Colon (tissue), 2 donors: Measurements from ENCODE around the gene TFAP2A.

Experiments used
- FAIRE-seq: peaks from 2 replicates; lab custom pipeline; 2012; peaks lifted over from hg19 to GRCh38; lab: Jason Lieb, UNC
- donor health status: control.
- donor health status: control.

TFAP2A gene

DNA sequence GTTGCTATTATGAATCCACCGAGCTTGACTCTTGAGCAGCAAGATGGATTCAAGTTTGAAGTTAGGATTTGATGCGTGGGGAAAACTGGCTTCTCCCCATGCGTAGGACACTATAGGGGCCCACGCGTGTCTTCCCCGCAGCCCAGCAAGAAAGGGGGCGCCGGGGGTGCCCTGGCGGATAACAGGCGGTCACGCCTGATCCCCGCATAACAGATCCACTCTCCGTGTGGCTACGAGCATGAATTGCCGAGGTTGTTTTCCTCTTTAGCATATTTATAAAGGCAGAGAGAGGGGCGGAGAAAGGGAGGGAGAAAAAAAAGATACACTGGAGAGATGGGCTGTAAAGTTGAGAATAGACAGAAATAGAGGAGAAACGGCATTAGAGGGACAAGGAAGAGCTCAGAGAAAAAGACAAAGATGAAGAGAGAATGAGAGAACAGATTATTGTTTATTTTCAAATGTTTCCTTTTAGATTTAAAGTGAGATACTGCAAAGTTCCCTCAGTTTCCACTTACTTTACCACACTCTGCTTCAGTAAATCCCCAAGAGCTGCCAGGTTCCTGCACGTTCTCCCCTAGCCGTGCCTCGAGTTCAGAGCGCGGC, 32.0 kb downstream of the TFAP2A start:
- no peak for FAIRE-seq

DNA sequence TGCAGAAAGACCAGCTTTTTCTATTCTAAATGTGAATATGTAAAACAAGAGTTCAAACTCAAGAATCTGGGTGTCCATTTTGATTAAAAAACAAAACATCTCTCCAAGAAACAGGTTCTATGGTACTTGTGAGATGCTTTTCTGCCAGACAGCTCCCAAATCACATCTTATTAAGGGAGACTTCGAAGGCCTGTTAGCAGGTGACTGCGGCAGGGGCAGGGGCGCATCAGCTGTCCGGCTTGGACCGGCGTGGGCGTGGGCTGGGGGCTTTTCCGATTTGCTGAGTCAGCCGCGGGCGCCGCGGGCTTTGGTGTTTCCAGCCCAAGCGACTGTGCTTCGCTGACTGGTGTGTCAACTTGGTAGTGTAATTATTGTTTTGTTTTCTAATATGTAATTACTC, 32.6 kb downstream of the TFAP2A start:
- FAIRE-seq, result no peak

DNA sequence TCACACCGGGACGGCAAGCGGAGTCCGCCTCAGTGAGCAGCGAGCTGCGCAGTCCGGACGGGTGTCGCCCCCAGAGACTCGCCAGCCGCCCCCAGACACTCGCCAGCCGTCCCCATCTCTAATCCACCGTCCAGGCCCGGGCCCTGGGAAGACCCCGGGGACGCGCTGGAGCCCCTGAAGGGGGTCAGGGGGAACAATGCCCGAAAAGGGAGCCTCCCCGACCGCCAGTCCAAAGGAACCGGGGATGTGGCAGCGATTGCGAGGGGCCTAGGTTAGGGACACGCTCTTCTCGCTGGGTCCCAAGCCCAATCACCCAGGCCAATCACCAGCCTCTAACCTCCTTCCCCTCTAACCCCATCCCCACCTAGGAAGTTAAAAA, 33.1 kb downstream of the TFAP2A start:
- FAIRE-seq, result no peak

DNA sequence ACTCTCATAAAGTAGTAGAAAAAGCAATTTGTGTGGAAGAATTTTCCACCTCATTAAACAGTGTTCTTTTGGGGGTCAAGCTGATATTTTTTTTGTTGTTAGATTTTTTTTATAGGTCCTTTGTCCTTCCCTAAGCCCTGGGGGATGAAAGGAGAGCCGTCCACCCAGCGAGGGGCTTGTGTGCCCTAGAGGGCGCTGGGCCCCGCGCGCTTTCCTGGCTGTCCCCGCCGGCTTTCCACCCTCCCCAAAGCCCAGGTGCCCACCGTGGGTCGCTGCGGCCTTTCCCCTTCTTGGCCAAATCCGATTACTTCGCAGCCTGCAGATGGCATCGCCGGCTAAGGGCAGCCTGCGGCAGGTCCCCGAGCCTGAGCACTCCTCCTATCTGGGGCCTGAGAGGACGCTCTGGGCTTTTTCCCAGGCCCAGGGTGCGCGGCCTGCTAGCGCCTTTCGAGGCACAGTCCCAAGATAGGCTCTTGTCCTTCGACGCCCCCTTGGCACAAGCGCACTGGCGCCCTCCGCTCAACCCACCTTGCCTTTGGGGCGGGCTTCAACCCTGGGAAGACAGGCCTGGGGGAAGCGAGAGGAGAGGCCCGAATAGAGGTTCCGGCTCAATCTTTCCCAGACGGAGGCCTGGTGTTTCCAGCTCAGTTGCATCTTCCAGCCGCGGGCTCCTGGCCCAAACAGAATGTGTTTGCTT, 33.6 kb downstream of the TFAP2A start:
- FAIRE-seq, result no peak

DNA sequence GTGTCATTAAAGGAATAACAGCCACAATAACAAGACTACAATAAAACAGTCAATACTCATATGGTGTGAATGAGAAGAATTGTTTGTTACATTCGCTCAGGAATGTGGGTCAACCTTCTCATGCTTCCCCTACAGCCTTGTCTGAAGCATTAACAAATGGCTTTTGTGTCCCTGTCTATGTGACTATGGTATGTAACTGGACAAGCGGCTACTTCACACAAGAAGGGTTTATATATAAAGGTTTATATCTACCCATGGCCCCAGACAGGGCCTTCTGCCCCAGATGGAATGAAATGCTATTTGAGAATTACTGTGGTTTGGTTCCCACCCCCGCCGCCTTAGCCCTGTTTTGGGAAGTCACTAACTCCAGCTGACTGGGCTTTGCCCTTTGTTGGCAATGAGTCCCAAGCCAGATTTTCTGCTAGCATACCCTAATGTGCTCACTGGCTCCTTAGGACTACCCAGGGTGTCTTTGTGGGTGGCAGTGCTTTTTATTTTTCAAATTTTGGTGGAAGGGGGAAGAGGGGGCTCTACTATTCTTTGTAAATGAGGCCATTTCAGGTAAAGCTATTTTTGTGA, 39.4 kb downstream of the TFAP2A start:
- no peak for FAIRE-seq

DNA sequence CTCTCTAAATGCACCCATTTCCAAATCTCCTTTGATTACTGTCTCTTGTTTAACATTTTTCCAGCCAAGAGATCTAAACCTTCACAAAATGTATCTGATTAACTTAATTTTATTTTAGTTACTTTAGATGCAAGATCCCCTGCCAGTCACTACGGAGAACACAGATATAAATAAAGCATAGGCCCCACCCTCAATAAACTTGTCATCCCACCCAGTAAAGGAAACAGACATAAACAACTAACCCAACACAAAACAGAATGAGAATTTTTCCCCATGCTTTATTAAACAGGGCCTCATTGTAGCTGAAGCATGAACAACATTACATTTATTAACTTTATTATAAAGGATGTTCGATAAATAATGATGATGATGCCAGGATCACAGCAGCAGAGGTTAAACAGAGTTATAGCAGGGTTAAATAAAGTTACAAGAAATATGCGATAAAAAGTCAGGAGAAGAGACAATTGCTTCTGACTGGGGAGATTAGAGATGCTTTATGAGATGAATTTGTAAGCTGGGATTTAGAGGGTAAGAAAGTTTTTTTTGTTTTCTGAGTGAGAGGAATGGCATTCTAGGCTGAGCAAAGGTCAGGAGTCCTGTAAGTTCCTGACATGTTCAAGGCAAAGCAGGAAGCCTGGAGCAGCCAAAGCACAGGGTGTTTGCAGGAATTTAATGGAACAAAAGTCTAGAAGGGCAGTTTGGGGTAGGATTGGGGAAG, 41.1 kb downstream of the TFAP2A start:
- no peak for FAIRE-seq

GRCh38 chr6:10369896-10370295, 45.0 kb downstream of the TFAP2A start:
- no peak for FAIRE-seq

- no peak for FAIRE-seq
Measured at GRCh38 chr6:10368861-10369260, 46.0 kb downstream of the TFAP2A start.

- FAIRE-seq, result no peak
Measured at GRCh38 chr6:10363911-10364310, 51.0 kb downstream of the TFAP2A start.

DNA sequence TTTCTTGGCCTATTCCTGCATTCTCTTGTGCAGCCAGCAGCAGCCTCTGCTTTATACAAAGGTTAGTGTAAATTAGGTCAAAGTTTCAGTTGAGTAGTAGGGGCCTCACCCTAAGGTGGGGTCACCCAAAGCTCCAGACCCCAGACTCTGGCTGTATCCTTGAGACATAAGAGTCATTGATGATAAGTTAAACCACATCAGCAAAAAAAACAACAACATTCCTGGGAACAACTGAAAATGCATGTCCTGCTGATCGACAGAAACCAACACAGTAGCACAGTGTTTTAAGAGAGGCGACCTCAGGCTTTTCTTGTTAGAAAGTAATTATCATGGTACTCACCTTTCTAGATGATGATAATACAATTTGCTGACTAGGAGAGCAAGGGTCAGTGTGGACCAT, 52.6 kb downstream of the TFAP2A start:
- no peak for FAIRE-seq

DNA sequence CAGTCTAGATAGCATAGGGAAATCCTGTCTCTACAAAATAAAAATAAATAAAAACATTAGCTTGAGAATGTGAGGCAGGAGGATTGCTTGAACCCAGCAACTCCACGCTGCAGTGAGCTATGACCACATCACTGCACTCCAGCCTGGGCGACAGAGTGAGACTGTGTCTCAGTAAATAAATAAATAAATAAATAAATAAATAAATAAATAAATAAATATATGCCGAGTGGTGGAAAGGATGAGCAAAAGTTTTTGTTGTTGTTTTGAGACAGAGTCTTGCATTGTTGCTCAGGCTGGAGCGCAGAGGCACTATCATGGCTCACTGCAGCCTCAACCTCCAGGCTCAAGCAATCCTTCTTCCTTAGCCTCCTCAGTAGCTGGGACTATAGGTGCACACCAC, 53.4 kb downstream of the TFAP2A start:
- no peak for FAIRE-seq

- FAIRE-seq, result no peak
Measured at GRCh38 chr6:10359581-10359980, 55.3 kb downstream of the TFAP2A start.

DNA sequence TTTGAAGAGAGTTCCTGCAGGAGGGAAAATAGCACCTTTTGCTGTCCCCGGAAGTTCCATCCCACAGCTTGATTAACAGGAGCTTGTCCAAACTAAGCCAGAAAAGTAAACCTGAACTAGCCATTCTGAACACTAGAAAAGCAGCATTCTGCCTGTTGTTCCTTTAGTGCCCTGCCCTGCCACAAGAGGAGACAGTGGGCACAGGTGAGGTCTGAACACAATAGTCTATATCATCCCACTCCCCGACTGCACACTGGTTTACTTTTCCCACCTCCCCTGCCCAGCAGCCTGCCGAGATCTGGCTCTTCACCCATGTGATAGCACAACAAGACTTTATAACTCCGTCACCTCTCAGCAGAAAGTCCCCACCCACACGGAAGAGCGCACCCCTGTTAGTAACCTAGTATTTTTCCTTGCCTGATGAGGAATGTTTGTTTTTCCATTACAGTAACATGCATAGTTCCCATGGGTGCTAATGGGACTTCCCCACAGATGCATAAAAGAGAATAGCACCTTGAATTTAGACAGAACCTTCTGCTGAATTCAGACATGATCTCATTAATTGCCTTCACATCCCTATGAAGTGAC, 59.7 kb downstream of the TFAP2A start:
- no peak for FAIRE-seq

- no peak for FAIRE-seq
Measured at GRCh38 chr6:10351791-10352190, 63.1 kb downstream of the TFAP2A start.

DNA sequence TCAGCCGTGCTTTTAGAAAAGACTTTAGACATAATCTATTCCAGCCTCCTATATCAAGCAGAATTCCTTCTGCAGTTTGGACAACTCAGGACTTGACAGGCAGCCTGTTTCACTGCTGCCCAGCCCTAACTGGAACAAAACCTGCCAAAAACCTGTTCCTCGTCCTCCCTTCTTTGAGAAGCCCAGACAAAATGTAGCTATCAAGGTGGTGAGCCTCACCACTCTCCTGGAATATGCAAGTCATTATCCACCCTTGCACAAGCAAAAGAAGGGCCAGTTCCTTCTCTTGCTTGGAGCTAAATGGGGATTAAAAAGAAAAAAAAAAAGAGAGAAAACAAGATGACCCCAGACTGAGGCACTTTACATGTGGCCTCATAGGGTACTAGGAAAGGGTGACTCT, 64.2 kb downstream of the TFAP2A start:
- FAIRE-seq, result no peak

DNA sequence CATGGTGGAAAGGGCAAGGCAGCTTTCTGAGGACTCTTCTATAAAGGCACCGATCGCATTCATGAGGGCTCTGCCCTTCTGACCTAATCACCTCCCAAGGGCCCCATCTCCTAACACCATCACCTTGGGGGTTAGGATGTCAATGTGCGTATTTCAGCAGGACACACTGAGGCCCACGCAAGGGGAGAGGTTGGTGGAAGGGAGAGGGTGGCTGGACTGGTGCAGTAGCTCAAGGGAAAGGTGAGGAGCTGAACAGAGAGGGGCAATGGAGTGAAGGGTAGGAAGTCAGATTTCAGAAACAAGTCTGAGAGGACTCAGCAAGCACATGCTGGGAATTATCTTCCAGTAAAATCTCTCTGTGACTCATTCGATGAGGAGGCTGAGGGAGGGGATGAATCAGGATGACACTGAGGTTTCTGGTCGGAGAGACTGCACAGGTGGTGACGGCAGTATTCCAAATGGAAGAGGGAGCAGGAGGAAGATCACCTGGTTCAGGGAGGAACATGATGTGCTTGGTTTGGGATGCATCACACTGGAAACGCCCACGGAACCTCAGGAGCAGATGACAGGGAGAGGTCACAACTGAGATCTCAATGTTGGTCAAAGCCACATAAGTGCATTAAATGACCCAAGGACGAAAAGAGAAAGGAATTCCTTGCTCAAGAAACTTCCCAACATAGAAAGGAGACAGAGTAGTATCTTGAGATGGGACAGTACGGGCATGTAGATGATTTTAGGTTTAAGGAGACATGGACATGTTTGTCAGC, 67.1 kb downstream of the TFAP2A start:
- no peak for FAIRE-seq
